HG03066 (cell line): Measurements from ENCODE around the gene NSMCE1.

Source experiments
- ATAC-seq: cut with Tn5 transposase; IDR thresholded peaks from one replicate; pipeline ENCODE4 v1.9.1; 2021; ENCODE audit warnings: low read depth; ENCODE audit not compliant: unreplicated experiment

NSMCE1 gene

DNA sequence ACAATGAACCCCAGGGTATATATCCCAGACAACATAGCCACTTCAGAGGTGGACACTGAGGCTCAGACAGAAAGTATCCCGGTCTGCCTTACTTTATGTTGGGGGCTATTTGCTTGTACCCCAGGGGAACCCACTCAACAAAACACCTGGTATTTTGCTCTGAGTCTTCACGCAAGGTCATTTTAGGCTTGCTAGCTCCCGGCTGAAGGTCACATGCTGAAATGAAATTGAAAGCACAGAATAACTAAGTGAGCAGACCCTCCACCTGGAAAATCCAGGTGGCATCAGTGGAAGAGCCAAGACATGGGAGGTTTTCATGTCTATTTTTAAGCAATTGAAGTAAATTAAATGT lies 69.4 kb downstream of the NSMCE1 start:
- ATAC-seq, result no peak

GRCh38 chr16:27198451-27199234 lies 69.9 kb downstream of the NSMCE1 start:
- no peak for ATAC-seq

GRCh38 chr16:27197004-27197403 lies 71.6 kb downstream of the NSMCE1 start:
- ATAC-seq, result no peak

DNA sequence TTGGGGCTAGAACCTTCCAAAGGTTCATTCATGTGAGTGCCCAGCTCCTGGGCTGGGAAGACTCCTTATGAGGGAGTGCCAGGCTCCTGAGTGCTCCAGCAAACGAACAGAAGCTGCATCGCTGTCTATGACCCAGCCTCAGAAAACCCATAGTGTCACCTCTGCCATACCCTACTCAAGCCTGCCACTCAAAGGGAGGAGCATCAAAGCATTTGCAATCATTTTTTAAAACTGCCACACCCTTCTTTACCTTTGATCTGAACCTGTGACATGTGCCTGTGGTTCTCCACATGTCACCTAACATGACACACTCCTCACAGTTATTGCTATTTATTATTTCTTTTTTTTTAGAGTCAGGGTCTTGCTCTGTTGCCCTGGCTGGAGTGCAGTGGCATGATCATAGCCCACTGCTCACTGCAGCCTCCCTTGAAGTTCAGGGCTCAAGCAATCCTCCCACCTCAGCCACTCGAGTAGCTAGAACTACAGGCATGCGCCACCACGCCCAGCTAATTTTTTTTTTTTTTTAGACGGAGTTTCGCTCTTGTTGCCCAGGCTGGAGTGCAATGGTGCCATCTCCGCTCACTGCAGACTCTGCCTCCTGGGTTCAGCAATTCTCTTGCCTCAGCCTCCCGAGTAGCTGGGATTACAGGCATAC lies 72.5 kb downstream of the NSMCE1 start:
- ATAC-seq, result no peak

DNA sequence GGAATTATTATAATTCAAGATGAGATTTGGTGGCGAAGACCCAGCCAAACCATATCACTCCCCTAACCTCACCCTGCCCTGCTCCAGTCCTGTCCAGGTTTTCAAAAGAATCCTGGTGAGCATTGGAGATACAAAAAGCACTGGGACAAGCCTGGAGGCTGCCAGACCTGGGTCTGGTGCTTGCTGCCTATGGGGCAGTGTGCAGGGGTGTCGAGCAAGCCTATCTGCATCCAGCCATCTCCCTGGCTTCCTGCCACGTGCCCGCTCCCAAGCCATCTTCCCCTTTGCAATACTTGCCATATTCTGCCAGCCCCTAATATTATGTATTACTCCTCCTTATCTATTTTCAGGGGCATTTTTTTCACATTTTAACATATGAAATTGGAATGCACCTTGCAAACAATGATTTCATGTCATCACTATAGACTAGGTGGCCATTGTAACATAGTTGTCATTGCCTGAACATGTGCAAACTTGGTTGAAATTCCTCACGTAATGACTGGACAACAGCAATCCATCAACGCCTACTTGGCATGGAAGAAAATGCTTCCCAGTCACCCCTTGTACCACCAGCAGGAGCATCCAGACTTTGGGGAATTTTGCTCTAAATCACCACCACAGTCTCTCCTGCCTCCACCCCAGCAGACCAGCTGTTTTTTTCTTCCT lies 73.4 kb downstream of the NSMCE1 start:
- no peak for ATAC-seq

GRCh38 chr16:27193300-27193990 lies 75.1 kb downstream of the NSMCE1 start:
- ATAC-seq, result no peak

GRCh38 chr16:27191352-27191924 lies 77.1 kb downstream of the NSMCE1 start:
- no peak for ATAC-seq

DNA sequence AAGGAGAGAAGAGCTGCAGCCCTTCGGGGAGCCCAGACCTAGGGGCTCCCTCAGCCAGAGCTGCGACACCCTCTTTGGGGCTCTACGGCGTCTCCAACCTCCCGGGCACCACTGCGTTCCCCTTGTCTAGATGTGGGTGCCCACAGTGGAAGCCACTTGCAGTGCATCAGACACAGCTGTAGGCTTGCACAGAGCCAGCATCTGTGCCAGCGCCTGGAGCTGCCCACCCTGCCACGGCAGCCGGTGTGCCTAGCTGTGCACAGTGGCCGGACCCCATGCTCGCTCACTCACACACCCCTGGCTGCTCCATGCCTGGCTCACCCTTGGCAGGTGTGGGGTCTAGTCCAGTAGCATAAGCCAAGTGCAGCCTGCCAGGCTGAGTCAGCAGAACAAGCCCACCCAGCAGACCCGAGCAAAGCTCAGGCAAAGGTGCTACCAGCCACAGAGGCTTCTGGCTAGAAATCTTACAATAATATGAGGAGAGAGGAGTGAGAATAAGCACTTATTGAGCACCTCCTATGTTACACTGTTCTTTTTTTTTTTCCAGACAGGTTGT lies 78.2 kb downstream of the NSMCE1 start:
- no peak for ATAC-seq

- ATAC-seq, result no peak
These were observed 79.1 kb downstream of the NSMCE1 start for GRCh38 chr16:27189335-27189972.

GRCh38 chr16:27188633-27189032 lies 79.9 kb downstream of the NSMCE1 start:
- ATAC-seq, result no peak

DNA sequence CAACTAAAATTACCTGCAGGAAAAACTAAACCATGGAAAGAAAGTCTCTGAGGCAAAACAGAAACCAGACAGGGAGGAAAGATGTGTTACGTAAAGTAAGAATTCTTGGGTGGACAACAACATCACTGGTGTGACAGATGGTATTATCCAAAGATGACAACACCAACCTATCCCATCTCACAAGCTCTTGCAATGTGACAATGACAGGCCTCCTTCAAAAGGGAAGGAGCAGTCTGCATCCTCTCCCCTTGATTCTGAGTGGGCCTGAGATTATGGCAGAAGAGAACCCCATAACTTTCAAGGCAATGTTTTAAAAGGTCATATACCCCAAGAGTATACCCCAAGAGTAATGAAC lies 82.8 kb downstream of the NSMCE1 start:
- no peak for ATAC-seq

DNA sequence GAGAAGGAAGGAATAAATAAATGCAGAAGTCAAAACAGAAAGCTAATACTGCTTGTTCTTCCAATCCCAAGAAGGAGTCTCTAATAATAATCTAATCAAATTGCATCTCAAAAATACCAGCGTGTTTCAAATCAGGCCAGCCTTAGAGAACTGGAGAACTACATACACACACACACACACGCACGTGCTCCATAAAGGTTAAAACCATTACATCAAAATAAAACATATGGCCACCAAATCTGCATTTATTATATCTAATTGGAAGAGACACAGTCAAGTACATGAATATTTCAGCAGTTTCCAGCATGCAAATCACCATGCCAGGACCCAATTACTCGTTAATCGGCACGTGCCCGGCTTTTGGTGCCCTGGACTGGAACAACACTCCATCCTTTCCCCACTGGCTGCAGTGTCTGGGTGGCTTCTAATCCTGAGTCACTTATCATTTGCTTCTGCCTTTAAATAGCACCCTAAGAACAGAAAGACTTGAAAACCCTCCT lies 85.6 kb downstream of the NSMCE1 start:
- ATAC-seq, result no peak

DNA sequence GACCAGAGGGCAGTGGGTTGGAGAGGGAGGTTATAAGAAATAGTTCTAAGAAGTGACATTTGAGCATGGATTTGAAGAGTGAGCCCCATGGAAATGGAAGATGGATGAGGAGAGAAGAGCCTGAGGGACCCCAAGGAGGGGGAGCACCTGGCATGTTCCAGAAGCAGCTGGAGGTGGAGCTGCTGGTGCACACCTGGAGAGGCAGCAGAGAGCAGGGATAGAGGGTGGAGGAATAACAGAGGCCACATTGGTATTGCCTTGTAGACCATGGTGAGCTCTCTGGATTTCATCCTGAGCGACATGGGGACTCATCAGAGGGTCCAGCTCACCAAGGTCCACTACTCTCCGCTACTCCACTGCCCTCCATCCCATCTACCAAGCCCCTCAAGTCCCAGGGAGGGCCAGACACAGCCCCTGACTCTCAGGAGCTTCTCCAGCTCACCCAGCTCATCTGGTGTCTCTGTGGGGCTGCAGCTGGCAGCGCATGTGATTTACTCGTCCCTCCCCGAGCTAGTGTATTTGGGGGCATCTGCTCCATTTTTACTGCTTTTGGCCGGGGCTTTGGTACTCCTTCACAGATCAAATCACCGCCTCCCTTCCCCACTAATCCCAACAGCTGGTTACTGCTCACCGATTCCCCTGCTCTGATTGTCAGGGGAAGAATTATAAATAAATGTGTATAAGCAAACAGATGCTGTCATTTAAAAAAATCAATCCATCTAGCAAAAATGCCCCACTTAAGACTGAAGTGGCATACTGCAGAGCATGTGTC lies 87.4 kb downstream of the NSMCE1 start:
- ATAC-seq, result no peak

DNA sequence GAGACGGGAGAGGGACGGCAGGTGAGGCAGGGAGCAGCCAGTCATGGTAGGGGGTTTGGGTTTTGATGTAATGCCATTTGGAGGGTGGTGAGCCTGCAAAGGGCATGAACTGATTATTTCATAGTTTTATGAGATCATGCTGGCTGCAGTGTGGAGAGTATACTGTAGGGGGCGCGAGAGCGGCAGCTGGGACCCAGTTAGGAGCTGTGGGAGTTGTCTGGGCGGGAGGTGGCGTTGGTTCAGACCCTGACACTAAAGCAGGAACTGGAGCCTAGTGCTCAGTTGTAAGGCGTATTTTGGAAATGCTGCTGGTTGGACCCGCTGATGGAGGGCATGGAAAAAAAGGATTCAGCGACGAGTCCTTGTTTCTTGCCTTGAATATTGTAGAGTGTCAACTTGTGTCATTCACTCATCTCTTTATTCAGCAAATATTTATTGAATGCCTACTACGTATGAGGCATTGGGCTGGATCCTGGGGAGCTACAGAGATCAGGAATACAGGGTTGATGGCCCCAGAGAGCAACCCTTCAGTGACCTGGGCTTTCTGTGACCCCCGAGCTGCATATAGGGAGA lies 89.0 kb downstream of the NSMCE1 start:
- peak; percentile 95 for ATAC-seq

DNA sequence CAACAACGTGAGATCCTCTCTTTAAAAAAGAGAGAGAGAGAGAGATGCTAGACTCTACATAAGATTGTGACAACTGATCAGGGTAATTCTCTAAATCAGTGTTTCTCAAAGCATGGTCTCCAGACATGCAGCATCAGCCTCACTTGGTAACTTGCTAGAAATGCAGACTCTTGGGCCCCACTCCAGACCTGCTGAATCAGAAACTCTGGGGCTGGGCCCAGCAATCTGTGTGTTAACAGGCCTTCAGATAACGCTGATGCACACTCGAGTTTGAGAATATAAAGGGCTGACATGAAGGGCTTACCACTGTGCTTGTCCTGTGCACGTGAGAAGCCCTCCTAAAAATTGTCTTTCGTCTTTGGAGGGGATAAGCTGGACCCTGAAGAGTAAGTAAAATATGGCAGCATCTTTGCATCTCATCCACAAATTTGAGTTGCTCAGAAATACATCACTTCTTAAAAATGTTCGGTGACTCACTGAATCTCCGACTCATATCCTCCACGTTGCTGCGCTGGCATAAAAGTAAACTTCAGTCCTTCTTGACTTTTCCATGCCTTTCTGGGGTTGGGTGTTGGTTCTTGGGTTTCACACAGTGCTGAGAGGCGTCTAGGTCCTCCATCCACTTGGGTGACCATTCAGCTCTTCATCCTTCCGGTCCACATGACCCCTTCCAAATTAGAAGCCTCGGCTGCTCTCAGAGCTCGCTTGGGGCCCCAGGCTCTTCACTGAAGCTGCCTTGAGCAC lies 91.4 kb downstream of the NSMCE1 start:
- ATAC-seq, result no peak

- ATAC-seq, result no peak
These were observed 92.7 kb downstream of the NSMCE1 start for GRCh38 chr16:27175888-27176287.
